IPS-18a (cell line): ENCODE data around the gene NRXN3.

ENCODE experiments used
- H3K27ac ChIP-seq: one replicate; pipeline ENCODE4 v1.5.1; 2013; ENCODE audit warnings: low read length
- H3K27me3 ChIP-seq: one replicate; pipeline ENCODE4 v1.6.1; 2013; ENCODE audit warnings: mild to moderate bottlenecking, low read length; ENCODE audit not compliant: control insufficient read depth, insufficient read depth
- H3K36me3 ChIP-seq: one replicate; pipeline ENCODE4 v1.6.1; 2013; ENCODE audit warnings: low read depth, low read length; ENCODE audit not compliant: control insufficient read depth
- H3K4me1 ChIP-seq: one replicate; pipeline ENCODE4 v1.6.1; 2013; ENCODE audit warnings: low read depth, low read length; ENCODE audit not compliant: control insufficient read depth
- H3K4me3 ChIP-seq: one replicate; pipeline ENCODE4 v1.5.1; 2013; ENCODE audit warnings: low read length
- H3K9ac ChIP-seq: one replicate; pipeline ENCODE4 v1.6.1; 2013; ENCODE audit warnings: mild to moderate bottlenecking, low read length, moderate library complexity
- H3K9me3 ChIP-seq: one replicate; pipeline ENCODE4 v1.6.1; 2013; ENCODE audit warnings: low read depth, low read length; ENCODE audit not compliant: control insufficient read depth

Gene NRXN3

GRCh38 chr14:79278798-79279644 lies 1108.8 kb downstream of the NRXN3 start:
- no peaks in the 10 kb centered on the region for H3K36me3 ChIP-seq
- H3K27ac ChIP-seq, result no peak overlapping the region
- H3K4me3 ChIP-seq, result peak overlapping the region; percentile 77
- H3K4me1 ChIP-seq, result peaks cover 43% of the 10 kb centered on the region
- peak overlapping the region; percentile 34 for H3K9ac ChIP-seq
- H3K9me3 ChIP-seq, result no peaks in the 10 kb centered on the region
- H3K27me3 ChIP-seq, result peaks cover 63% of the 10 kb centered on the region

GRCh38 chr14:79279645-79280597 lies 1109.7 kb downstream of the NRXN3 start:
- H3K4me1 ChIP-seq, result peaks cover 43% of the 10 kb centered on the region
- H3K9ac ChIP-seq, result peak overlapping the region; percentile 34
- H3K36me3 ChIP-seq, result no peaks in the 10 kb centered on the region
- H3K27me3 ChIP-seq, result peaks cover 66% of the 10 kb centered on the region
- no peaks in the 10 kb centered on the region for H3K9me3 ChIP-seq
- no peak overlapping the region for H3K27ac ChIP-seq
- H3K4me3 ChIP-seq, result peak overlapping the region; percentile 77

GRCh38 chr14:79281244-79282152 lies 1111.3 kb downstream of the NRXN3 start:
- H3K4me3 ChIP-seq, result peak overlapping the region; percentile 77

GRCh38 chr14:79284621-79285020 lies 1114.4 kb downstream of the NRXN3 start:
- H3K9me3 ChIP-seq, result no peaks in the 10 kb centered on the region
- H3K9ac ChIP-seq, result no peak overlapping the region
- H3K4me1 ChIP-seq, result peaks cover 35% of the 10 kb centered on the region
- H3K27me3 ChIP-seq, result peaks cover 42% of the 10 kb centered on the region
- no peak overlapping the region for H3K27ac ChIP-seq
- no peaks in the 10 kb centered on the region for H3K36me3 ChIP-seq
- no peak overlapping the region for H3K4me3 ChIP-seq

More at GRCh38 chr14:79281244-79282152, 1111.3 kb downstream of the NRXN3 start:
- peaks cover 43% of the 10 kb centered on the region for H3K4me1 ChIP-seq
- no peak overlapping the region for H3K9ac ChIP-seq
- H3K36me3 ChIP-seq, result no peaks in the 10 kb centered on the region
- H3K9me3 ChIP-seq, result no peaks in the 10 kb centered on the region
- peaks cover 66% of the 10 kb centered on the region for H3K27me3 ChIP-seq
- no peak overlapping the region for H3K27ac ChIP-seq

- H3K9ac ChIP-seq, result no peak overlapping the region
- no peak overlapping the region for H3K27ac ChIP-seq
- H3K36me3 ChIP-seq, result no peaks in the 10 kb centered on the region
- H3K27me3 ChIP-seq, result peaks cover 35% of the 10 kb centered on the region
- H3K4me1 ChIP-seq, result peaks cover 38% of the 10 kb centered on the region
- H3K9me3 ChIP-seq, result no peaks in the 10 kb centered on the region
- no peak overlapping the region for H3K4me3 ChIP-seq
Observed at GRCh38 chr14:79285263-79285662, 1115.1 kb downstream of the NRXN3 start.

- no peak overlapping the region for H3K4me3 ChIP-seq
Observed at GRCh38 chr14:79287976-79288375, 1117.8 kb downstream of the NRXN3 start.

GRCh38 chr14:79293482-79294177 lies 1123.5 kb downstream of the NRXN3 start:
- Histone ChIP-seq H3K36me3 (no peaks in the 10 kb centered on the region), H3K27ac (no peak overlapping the region), H3K4me3 (no peak overlapping the region), H3K4me1 (peaks cover 16% of the 10 kb centered on the region), H3K9me3 (no peaks in the 10 kb centered on the region), H3K9ac (no peak overlapping the region), H3K27me3 (no peaks in the 10 kb centered on the region)

More at GRCh38 chr14:79287976-79288375, 1117.8 kb downstream of the NRXN3 start:
- Histone ChIP-seq H3K27me3 (peaks cover 12% of the 10 kb centered on the region), H3K9ac (no peak overlapping the region), H3K9me3 (no peaks in the 10 kb centered on the region), H3K36me3 (no peaks in the 10 kb centered on the region), H3K27ac (no peak overlapping the region), H3K4me1 (peaks cover 13% of the 10 kb centered on the region)

GRCh38 chr14:79294499-79294898 lies 1124.3 kb downstream of the NRXN3 start:
- Histone ChIP-seq H3K27me3 (no peaks in the 10 kb centered on the region), H3K4me3 (no peak overlapping the region), H3K4me1 (peaks cover 16% of the 10 kb centered on the region), H3K9ac (no peak overlapping the region), H3K9me3 (no peaks in the 10 kb centered on the region), H3K27ac (no peak overlapping the region), H3K36me3 (no peaks in the 10 kb centered on the region)

- Histone ChIP-seq H3K4me3 (no peak overlapping the region), H3K9me3 (no peaks in the 10 kb centered on the region), H3K9ac (no peak overlapping the region), H3K36me3 (no peaks in the 10 kb centered on the region), H3K27me3 (no peaks in the 10 kb centered on the region), H3K27ac (no peak overlapping the region), H3K4me1 (peaks cover 11% of the 10 kb centered on the region)
Observed at GRCh38 chr14:79295385-79295784, 1125.2 kb downstream of the NRXN3 start.

GRCh38 chr14:79298373-79298772 lies 1128.2 kb downstream of the NRXN3 start:
- H3K4me1 ChIP-seq, result peaks cover 9% of the 10 kb centered on the region
- no peak overlapping the region for H3K27ac ChIP-seq
- no peak overlapping the region for H3K9ac ChIP-seq
- no peaks in the 10 kb centered on the region for H3K27me3 ChIP-seq
- no peak overlapping the region for H3K4me3 ChIP-seq
- H3K9me3 ChIP-seq, result no peaks in the 10 kb centered on the region
- H3K36me3 ChIP-seq, result no peaks in the 10 kb centered on the region
